ENCODE results near the gene MUC6.

MUC6 gene, protein sequence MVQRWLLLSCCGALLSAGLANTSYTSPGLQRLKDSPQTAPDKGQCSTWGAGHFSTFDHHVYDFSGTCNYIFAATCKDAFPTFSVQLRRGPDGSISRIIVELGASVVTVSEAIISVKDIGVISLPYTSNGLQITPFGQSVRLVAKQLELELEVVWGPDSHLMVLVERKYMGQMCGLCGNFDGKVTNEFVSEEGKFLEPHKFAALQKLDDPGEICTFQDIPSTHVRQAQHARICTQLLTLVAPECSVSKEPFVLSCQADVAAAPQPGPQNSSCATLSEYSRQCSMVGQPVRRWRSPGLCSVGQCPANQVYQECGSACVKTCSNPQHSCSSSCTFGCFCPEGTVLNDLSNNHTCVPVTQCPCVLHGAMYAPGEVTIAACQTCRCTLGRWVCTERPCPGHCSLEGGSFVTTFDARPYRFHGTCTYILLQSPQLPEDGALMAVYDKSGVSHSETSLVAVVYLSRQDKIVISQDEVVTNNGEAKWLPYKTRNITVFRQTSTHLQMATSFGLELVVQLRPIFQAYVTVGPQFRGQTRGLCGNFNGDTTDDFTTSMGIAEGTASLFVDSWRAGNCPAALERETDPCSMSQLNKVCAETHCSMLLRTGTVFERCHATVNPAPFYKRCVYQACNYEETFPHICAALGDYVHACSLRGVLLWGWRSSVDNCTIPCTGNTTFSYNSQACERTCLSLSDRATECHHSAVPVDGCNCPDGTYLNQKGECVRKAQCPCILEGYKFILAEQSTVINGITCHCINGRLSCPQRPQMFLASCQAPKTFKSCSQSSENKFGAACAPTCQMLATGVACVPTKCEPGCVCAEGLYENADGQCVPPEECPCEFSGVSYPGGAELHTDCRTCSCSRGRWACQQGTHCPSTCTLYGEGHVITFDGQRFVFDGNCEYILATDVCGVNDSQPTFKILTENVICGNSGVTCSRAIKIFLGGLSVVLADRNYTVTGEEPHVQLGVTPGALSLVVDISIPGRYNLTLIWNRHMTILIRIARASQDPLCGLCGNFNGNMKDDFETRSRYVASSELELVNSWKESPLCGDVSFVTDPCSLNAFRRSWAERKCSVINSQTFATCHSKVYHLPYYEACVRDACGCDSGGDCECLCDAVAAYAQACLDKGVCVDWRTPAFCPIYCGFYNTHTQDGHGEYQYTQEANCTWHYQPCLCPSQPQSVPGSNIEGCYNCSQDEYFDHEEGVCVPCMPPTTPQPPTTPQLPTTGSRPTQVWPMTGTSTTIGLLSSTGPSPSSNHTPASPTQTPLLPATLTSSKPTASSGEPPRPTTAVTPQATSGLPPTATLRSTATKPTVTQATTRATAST (N-terminal part only)

DNA sequence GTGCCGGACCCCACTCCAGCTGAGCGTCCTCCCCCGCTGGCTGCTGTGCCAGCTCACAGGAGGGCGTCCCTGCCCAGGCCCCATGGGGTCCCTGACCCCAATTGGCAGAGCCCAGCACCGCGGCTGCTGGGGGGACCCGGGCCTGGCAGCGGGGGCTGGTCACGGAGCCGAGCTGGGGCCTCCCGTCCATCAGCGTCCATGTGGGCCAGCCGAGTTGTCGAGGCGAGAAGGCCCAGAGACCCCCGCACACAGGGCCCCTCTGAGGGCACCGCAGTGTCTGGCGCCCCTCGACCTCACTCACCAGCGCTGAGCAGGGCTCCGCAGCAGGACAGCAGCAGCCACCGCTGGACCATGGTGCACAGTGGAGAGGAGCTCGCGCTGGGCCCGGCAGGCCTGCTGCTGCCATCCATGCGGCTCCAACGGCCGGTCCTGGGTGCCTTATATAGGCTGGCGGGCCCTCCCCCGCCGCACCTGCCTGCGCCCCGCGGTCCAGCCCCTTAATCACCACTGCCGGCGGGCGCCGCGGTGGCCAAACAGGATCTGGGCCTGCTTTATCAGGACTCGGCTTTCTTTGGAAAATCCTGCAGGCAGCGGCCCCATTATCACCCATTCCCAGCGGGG, at the start of gene MUC6:
Gene MUC6 (minus strand): TSS at position 416 of the 621 bp plus-strand sequence. CDS start 63 bp downstream, at position 353.
- no peak within 1 kb of the TSS for H3K9ac ChIP-seq (ENCODE audit: low read depth, low read length)
- H3K27me3 ChIP-seq (ENCODE audit: control insufficient read depth, insufficient read depth, low read length) = no peaks in the 10 kb centered on the region
- no peak within 1 kb of the TSS for H3K27ac ChIP-seq (ENCODE audit: low read depth, low read length)
- H3K4me3 ChIP-seq (ENCODE audit: low read depth, low read length) = no peak within 1 kb of the TSS
- H3K4me1 ChIP-seq (ENCODE audit: control insufficient read depth, insufficient read depth, low read length) = no peaks in the 10 kb centered on the region
- no peaks in the 10 kb centered on the region for H3K36me3 ChIP-seq (ENCODE audit: control insufficient read depth, insufficient read depth, low read length)
- no peaks in the 10 kb centered on the region for H3K9me3 ChIP-seq (ENCODE audit: control insufficient read depth, insufficient read depth, low read length)

DNA sequence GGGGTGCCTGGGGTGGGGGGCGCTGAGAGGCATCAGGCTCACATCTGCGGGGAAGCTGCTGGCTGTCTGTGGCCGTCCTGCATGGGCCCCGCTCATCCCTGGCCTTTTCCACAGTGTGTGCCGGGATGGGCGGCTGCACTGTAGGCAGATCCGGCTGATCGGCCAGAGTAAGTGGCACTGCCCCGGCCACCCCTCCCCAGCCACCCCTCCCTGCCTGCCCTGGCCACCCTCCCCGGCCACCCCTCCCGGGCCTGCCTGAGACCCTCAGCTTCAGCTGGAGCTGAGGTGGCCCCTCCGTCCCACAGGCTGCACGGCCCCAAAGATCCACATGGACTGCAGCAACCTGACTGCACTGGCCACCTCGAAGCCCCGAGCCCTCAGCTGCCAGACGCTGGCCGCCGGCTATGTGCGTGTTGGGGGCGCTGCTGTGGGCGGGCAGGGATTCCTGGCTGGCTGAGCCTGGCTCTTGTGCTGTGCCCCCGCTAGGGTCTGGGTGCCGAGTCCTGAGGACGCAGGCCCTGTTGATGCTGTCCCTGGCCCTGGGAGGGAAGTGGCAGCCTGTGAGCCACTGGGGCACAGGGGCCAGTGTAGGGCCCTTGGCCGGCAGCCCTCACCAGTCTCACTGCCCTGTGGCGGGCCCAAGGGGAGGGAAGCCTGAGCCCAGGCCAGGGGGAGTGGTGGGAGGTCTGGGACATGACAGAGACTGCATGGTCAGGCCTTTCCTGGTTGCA, 49.1 kb upstream of the MUC6 start:
- Histone ChIP-seq H3K27ac (ENCODE audit: low read depth, low read length) (no peak overlapping the region), H3K36me3 (ENCODE audit: control insufficient read depth, insufficient read depth, low read length) (no peaks in the 10 kb centered on the region), H3K27me3 (ENCODE audit: control insufficient read depth, insufficient read depth, low read length) (no peaks in the 10 kb centered on the region), H3K9me3 (ENCODE audit: control insufficient read depth, insufficient read depth, low read length) (no peaks in the 10 kb centered on the region), H3K4me1 (ENCODE audit: control insufficient read depth, insufficient read depth, low read length) (no peaks in the 10 kb centered on the region), H3K4me3 (ENCODE audit: low read depth, low read length) (no peak overlapping the region), H3K9ac (ENCODE audit: low read depth, low read length) (no peak overlapping the region)

DNA sequence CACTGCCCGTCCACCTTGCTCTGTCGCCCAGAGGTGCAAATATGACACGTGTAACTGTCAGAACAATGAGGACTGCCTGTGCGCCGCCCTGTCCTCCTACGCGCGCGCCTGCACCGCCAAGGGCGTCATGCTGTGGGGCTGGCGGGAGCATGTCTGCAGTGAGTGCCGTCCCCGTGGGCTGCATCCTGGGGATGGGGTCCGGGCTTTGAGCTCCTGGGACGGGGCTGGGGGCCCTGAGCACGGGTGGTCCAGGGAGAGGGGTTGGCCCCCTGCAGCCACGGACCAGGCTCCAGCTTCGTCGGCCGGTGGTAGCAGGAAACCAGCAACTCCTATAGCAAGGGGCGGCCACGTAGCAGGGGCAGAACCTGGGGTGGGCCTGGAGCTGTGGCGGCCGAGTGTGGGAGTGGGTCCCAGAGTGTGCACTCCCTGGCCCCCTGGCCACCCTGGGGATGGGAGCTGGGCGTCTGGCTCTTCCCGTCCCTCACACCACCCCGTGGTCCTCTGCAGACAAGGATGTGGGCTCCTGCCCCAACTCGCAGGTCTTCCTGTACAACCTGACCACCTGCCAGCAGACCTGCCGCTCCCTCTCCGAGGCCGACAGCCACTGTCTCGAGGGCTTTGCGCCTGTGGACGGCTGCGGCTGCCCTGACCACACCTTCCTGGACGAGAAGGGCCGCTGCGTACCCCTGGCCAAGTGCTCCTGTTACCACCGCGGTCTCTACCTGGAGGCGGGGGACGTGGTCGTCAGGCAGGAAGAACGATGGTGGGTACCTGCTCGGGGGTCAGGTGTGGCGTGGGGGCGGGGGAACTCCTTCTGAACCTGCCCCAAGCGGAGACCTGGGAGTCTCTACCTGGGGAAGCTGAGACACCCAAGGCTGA, 48.3 kb upstream of the MUC6 start:
- no peak overlapping the region for H3K4me3 ChIP-seq (ENCODE audit: low read depth, low read length)
- no peak overlapping the region for H3K9ac ChIP-seq (ENCODE audit: low read depth, low read length)
- no peaks in the 10 kb centered on the region for H3K27me3 ChIP-seq (ENCODE audit: control insufficient read depth, insufficient read depth, low read length)
- H3K4me1 ChIP-seq (ENCODE audit: control insufficient read depth, insufficient read depth, low read length) = no peaks in the 10 kb centered on the region
- no peaks in the 10 kb centered on the region for H3K36me3 ChIP-seq (ENCODE audit: control insufficient read depth, insufficient read depth, low read length)
- no peak overlapping the region for H3K27ac ChIP-seq (ENCODE audit: low read depth, low read length)
- no peaks in the 10 kb centered on the region for H3K9me3 ChIP-seq (ENCODE audit: control insufficient read depth, insufficient read depth, low read length)

DNA sequence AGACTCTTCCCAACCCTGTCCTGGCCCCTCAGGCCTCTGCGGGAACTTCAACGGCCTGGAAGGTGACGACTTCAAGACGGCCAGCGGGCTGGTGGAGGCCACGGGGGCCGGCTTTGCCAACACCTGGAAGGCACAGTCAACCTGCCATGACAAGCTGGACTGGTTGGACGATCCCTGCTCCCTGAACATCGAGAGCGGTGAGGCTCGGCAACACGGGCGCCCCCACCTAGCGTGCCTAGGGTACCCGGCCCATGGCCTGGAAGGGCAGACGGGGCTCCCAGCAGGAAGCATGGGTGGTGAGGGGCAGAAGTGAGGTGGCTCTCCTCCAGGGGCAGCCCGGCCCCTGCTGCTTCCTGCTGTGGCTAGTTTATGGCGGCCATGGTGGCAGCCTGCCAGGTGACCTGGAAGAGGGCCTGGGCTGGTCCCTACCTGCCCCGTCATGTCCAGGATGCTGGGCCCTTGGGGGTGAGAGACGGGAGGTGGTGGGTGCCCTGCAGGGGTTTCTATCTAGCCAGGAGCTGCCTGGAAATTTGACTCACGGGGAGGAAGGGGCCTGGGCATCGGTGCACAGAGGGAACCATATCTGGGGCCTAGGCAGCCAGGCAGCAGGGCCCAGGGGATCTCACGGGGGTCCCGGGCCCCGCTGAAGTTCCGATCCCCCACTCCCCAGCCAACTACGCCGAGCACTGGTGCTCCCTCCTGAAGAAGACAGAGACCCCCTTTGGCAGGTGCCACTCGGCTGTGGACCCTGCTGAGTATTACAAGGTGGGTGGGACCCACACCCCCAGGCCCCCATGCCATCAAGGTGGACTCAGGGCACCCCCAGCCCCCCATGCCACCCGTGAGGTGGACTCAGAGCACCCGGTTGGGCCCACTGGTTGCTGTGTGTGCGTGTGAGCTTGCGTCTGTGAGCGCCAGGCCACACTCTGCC, 47.4 kb upstream of the MUC6 start:
- no peaks in the 10 kb centered on the region for H3K9me3 ChIP-seq (ENCODE audit: control insufficient read depth, insufficient read depth, low read length)
- H3K4me1 ChIP-seq (ENCODE audit: control insufficient read depth, insufficient read depth, low read length) = no peaks in the 10 kb centered on the region

DNA sequence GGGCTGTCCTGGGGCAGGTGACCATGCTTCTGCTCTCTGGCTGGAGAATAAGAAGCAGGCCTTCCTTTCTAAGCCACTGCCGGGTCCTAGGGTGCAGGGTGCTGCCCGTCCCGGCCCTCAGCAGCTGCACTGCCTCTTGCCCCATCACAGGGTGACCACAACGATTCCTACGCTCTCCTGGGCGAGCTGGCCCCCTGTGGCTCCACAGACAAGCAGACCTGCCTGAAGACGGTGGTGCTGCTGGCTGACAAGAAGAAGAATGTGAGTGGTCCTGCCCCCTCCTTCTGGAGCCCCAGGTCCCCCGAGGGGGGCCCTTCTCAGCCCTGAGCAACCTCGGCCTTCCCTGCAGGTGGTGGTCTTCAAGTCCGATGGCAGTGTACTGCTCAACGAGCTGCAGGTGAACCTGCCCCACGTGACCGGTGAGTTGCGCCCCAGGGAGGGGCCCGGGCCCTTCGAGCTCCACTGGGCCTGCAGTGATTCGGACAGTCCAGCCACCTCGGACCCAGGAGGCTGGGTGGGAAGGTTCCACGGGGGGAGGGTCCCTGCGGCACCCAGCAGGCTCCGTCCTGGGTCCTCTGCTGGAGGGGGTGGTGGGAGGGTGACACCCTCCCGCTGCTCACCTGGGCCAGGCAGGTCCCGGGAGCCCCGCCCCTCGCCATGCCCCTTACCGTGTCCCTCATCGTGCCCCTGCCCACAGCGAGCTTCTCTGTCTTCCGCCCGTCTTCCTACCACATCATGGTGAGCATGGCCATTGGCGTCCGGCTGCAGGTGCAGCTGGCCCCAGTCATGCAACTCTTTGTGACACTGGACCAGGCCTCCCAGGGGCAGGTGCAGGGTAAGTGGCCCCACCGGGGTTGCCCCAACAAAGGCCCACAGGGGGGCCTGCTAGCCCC, 46.5 kb upstream of the MUC6 start:
- Histone ChIP-seq H3K36me3 (ENCODE audit: control insufficient read depth, insufficient read depth, low read length) (no peaks in the 10 kb centered on the region), H3K9me3 (ENCODE audit: control insufficient read depth, insufficient read depth, low read length) (no peaks in the 10 kb centered on the region), H3K4me1 (ENCODE audit: control insufficient read depth, insufficient read depth, low read length) (no peaks in the 10 kb centered on the region), H3K9ac (ENCODE audit: low read depth, low read length) (no peak overlapping the region), H3K27ac (ENCODE audit: low read depth, low read length) (no peak overlapping the region), H3K27me3 (ENCODE audit: control insufficient read depth, insufficient read depth, low read length) (no peaks in the 10 kb centered on the region), H3K4me3 (ENCODE audit: low read depth, low read length) (no peak overlapping the region)

More for the DNA sequence above, 47.4 kb upstream of the MUC6 start:
- Histone ChIP-seq H3K36me3 (ENCODE audit: control insufficient read depth, insufficient read depth, low read length) (no peaks in the 10 kb centered on the region), H3K27me3 (ENCODE audit: control insufficient read depth, insufficient read depth, low read length) (no peaks in the 10 kb centered on the region), H3K4me3 (ENCODE audit: low read depth, low read length) (no peak overlapping the region), H3K9ac (ENCODE audit: low read depth, low read length) (no peak overlapping the region), H3K27ac (ENCODE audit: low read depth, low read length) (no peak overlapping the region)

DNA sequence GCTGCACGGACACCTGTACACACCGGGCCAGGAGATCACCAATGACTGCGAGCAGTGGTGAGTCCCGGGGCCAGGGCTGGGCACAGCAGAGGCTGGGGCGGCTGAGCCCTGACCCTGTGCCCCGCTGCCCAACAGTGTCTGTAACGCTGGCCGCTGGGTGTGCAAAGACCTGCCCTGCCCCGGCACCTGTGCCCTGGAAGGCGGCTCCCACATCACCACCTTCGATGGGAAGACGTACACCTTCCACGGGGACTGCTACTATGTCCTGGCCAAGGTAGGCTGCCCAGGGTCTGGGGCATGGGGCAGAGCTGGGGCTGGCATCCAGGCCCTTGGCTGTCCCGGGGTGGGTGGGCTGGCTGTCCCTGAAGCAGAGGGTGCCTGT, 45.8 kb upstream of the MUC6 start:
- no peaks in the 10 kb centered on the region for H3K27me3 ChIP-seq (ENCODE audit: control insufficient read depth, insufficient read depth, low read length)
- no peaks in the 10 kb centered on the region for H3K4me1 ChIP-seq (ENCODE audit: control insufficient read depth, insufficient read depth, low read length)
- H3K9me3 ChIP-seq (ENCODE audit: control insufficient read depth, insufficient read depth, low read length) = no peaks in the 10 kb centered on the region
- H3K4me3 ChIP-seq (ENCODE audit: low read depth, low read length) = no peak overlapping the region
- no peak overlapping the region for H3K9ac ChIP-seq (ENCODE audit: low read depth, low read length)
- H3K36me3 ChIP-seq (ENCODE audit: control insufficient read depth, insufficient read depth, low read length) = no peaks in the 10 kb centered on the region
- no peak overlapping the region for H3K27ac ChIP-seq (ENCODE audit: low read depth, low read length)

DNA sequence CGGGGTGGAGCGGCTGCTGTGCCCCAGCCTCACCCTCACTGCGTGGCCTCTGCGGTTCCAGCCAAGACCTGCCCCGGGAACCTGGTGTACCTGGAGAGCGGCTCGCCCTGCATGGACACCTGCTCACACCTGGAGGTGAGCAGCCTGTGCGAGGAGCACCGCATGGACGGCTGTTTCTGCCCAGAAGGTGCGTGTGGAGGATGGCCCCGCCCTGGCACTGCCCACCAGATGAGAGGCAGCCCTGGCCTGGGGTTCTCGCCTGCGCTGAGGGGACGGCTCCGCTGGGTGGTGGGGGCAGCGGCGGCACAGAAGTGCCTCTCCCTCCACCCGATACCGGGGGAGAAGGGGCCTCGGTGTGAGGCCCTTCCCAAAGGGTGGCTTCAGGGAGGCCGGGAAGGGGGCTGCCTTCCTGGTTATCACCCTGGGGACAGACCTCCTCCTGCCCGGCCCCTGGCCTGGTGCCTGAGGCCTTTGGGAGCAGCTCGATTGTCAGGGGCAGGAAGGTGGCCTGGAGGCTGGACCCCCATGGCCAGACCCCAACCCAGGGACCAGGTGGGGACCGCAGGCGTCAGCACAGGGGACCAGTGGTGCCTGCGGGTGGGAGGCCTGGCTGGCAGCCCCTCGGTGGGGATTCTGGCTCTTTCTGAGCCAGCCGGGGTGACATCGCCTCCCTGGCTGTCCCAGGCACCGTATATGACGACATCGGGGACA, 45.2 kb upstream of the MUC6 start:
- Histone ChIP-seq H3K4me1 (ENCODE audit: control insufficient read depth, insufficient read depth, low read length) (no peaks in the 10 kb centered on the region), H3K9me3 (ENCODE audit: control insufficient read depth, insufficient read depth, low read length) (no peaks in the 10 kb centered on the region), H3K27me3 (ENCODE audit: control insufficient read depth, insufficient read depth, low read length) (no peaks in the 10 kb centered on the region)

DNA sequence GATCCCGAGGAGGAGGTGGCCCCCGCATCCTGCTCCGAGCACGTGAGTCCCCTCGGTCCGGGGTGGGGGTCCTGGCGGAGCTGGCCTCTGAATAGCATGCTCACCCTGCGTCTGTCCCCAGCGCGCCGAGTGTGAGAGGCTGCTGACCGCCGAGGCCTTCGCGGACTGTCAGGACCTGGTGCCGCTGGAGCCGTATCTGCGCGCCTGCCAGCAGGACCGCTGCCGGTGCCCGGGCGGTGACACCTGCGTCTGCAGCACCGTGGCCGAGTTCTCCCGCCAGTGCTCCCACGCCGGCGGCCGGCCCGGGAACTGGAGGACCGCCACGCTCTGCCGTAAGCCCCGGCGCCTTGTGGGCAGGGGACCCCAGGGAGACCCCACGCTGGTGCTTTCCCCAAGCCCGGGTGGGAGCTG, 41.7 kb upstream of the MUC6 start:
- Histone ChIP-seq H3K9ac (ENCODE audit: low read depth, low read length) (no peak overlapping the region), H3K4me3 (ENCODE audit: low read depth, low read length) (no peak overlapping the region), H3K27ac (ENCODE audit: low read depth, low read length) (no peak overlapping the region), H3K9me3 (ENCODE audit: control insufficient read depth, insufficient read depth, low read length) (no peaks in the 10 kb centered on the region), H3K27me3 (ENCODE audit: control insufficient read depth, insufficient read depth, low read length) (no peaks in the 10 kb centered on the region), H3K36me3 (ENCODE audit: control insufficient read depth, insufficient read depth, low read length) (no peaks in the 10 kb centered on the region), H3K4me1 (ENCODE audit: control insufficient read depth, insufficient read depth, low read length) (no peaks in the 10 kb centered on the region)

More for the DNA sequence above, 45.2 kb upstream of the MUC6 start:
- H3K4me3 ChIP-seq (ENCODE audit: low read depth, low read length) = no peak overlapping the region
- H3K9ac ChIP-seq (ENCODE audit: low read depth, low read length) = no peak overlapping the region
- no peak overlapping the region for H3K27ac ChIP-seq (ENCODE audit: low read depth, low read length)
- no peaks in the 10 kb centered on the region for H3K36me3 ChIP-seq (ENCODE audit: control insufficient read depth, insufficient read depth, low read length)
